Gastrocnemius medialis (tissue), 4 donors: ENCODE data around the gene NANOGP8.

ENCODE experiments used
- CTCF ChIP-seq, 5 experiments: fragments of 450-650 bp in 3 of 5; fragments of 200-600 bp in 2 of 5; sonication (generic) in 2 of 5; IDR thresholded peaks in 4 of 5; conservative IDR thresholded peaks in 1 of 5; 1 replicate in 4 of 5; 2 replicates in 1 of 5; pipeline ENCODE4 v1.5.1; 2016 to 2019; ENCODE audit warnings: antibody characterized with exemption in 5 of 5, mild to moderate bottlenecking in 3 of 5, moderate library complexity in 3 of 5
- POLR2A ChIP-seq, 2 donors: fragments of 450-650 bp; IDR thresholded peaks; one replicate each; pipeline ENCODE4 v1.6.1; 2017; ENCODE audit warnings: antibody characterized with exemption in 2 of 2, mild to moderate bottlenecking in 2 of 2, moderate library complexity in 2 of 2

- TF ChIP-seq CTCF (IDR thresholded peaks at IDR 0.05 in 4 of 5, conservative IDR thresholded peaks at IDR 0.05 in 1 of 5) (no peak), POLR2A (IDR thresholded peaks at IDR 0.05) (no peak)
These were observed 46.3 kb downstream of the NANOGP8 start for GRCh38 chr15:35038626-35039451.
